ENCODE results near the gene IFNG-AS1.
A peak's percentile ranks its signal among the peaks of the same experiment; 100 is the strongest.

IFNG-AS1 gene

DNA sequence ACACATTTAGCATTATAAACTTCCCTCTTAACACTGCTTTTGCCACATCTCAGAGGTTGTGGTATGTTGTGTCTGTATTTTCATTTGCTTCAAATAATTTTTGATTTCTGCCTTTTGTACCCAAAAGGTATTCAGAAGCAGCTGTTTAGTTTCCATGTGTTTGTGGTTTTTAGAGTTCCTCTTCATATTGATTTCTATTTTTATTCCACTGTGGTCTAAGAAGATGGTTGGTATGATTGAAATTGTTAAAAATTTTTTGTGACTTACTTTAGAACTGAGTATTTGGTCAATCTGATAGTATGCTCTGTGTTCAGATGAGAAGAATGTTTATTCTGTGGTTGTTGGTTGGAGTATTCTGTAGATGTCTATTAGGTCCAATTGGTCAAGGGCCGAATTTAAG lies 76.4 kb downstream of the IFNG-AS1 start:
- no peak for TF ChIP-seq Cebpa-rat (IDR thresholded peaks at IDR 0.05)

DNA sequence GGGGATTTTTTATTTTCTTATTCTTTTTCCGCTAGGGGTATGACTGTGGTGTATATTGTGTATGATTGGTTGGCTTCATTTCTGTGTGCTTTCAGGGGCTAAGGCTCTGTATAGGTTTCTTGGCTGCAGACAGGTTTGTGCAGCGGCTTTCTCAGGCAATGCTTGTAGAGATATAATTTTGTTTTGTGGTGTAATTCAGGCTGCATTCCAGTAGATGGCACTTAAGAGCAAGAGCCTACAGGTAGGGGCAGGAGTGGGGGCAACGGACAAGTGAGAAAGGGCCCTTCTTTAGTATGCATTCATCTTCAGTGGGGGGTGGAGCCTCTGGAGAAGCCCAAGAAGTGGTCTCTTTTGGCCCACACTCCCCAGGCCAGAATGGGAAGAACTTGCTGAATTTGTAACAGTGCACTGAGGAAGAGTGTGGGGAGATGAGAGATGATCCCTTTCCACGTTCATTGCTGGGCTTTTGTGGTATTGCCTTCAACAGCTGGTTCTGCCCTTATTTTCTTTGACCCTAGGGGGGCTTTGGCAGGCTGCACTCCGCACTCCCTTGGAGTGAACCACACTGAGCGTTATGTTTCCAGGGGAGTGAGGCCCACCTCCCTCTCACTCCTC lies 78.6 kb downstream of the IFNG-AS1 start:
- no peak for TF ChIP-seq Cebpa-rat (IDR thresholded peaks at IDR 0.05)
- H3K27ac ChIP-seq, result no peak overlapping the region
- no peak overlapping the region for H3K9ac ChIP-seq
- peaks cover 0 to 7% (median 0%) of the 10 kb centered on the region in 11 experiments; a peak in 1 of 22 replicates for H3K36me3 ChIP-seq
- H3K27me3 ChIP-seq, result no peaks in the 10 kb centered on the region
- no peak overlapping the region for H3K4me3 ChIP-seq
- no peak overlapping the region for H3K4me2 ChIP-seq
- peaks cover 36 to 61% (median 53%) of the 10 kb centered on the region in 11 experiments for H3K9me3 ChIP-seq (replicated peaks in 1 of 11)
- H4K20me1 ChIP-seq, result no peaks in the 10 kb centered on the region
- peaks cover 9 to 32% (median 25%) of the 10 kb centered on the region in 10 experiments for H3K4me1 ChIP-seq

More for the DNA sequence above, 76.4 kb downstream of the IFNG-AS1 start:
- Histone ChIP-seq H3K36me3 (peaks cover 0 to 7% (median 0%) of the 10 kb centered on the region in 11 experiments; a peak in 1 of 22 replicates), H4K20me1 (no peaks in the 10 kb centered on the region), H3K27me3 (no peaks in the 10 kb centered on the region), H3K4me2 (peak overlapping the region in 10 of 11 experiments; percentile 31 to 78 (median 53); a peak in 19 of 22 replicates), H3K4me3 (no peak overlapping the region; a peak in 1 of 20 replicates), H3K9me3 (replicated peaks in 1 of 11) (peaks cover 55 to 83% (median 74%) of the 10 kb centered on the region in 11 experiments), H3K27ac (peak overlapping the region in 1 of 11 experiments; percentile 36; a peak in 2 of 22 replicates), H3K4me1 (peaks cover 9 to 32% (median 25%) of the 10 kb centered on the region in 10 experiments), H3K9ac (no peak overlapping the region)

DNA sequence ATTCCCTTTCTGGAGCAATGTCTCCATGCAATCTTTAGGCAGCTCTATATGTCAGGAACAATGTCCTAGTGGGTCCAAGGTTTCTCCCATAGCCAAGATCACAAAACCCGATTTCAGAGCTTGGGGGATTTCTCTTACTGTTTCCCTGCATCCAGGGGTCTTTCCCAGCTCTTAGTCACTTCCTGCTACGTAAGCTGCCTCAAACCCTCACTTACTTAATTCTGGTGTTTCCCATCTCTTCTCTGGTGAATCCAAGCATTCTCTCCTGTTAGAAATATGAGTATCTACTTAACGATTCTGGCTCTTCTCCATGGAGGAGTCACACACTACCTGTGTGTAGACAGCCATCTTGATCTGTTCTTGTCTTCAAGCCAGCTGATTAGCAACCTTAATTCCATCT lies 80.0 kb downstream of the IFNG-AS1 start:
- Histone ChIP-seq H3K36me3 (peaks cover 0 to 7% (median 0%) of the 10 kb centered on the region in 11 experiments; a peak in 1 of 22 replicates), H3K9ac (no peak overlapping the region), H3K4me3 (no peak overlapping the region), H3K27me3 (no peaks in the 10 kb centered on the region), H3K9me3 (replicated peaks in 1 of 11) (peaks cover 30 to 47% (median 40%) of the 10 kb centered on the region in 11 experiments), H3K4me2 (no peak overlapping the region), H3K4me1 (peaks cover 9 to 28% (median 20%) of the 10 kb centered on the region in 10 experiments), H3K27ac (no peak overlapping the region), H4K20me1 (no peaks in the 10 kb centered on the region)
- TF ChIP-seq Cebpa-rat (IDR thresholded peaks at IDR 0.05), result no peak

All from BLaER1 treated with 17β-estradiol and CSF1 and Interleukin-3, amounts not matched to agents 10 nM and 100 nM (cell line).